ENCODE results near the gene MAST4. TPM values are rescaled to one million over a fixed set of nuclear protein-coding genes. Genes with fewer than 3 reads are reported as not detected.

MAST4 gene
- total and polyA plus RNA-seq, 2 of the 13 experiments (the other 11 are each of a cell fraction or from before 2014, with no cell fraction given), result 3.4 to 3.7 TPM

DNA sequence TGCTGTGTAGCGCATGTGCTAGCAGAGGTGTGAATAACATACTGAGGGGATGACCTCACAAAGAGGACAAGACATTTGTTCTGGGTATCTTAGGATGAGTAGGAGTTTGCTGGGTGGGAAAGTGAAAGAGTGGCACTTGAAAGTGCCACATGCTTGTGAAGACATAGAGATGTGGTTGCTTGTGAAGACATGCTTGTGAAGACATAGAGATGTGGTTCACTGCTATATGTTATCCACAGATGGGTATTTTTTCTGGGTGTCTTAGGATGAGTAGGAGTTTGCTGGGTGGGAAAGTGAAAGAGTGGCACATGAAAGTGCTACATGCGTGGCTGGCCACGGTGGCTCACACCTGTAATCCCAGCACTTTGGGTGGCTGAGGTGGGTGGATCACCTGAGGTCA is 63.6 kb downstream of the MAST4 start:
- H3K79me2 ChIP-seq (ENCODE audit: insufficient read depth, low read length), result no peaks in the 10 kb centered on the region
- POLR2A ChIA-PET, result no interaction called here
- H3K27me3 ChIP-seq (ENCODE audit: control insufficient read depth in 1 of 2, insufficient read depth in 2 of 2, low read length in 2 of 2), result no peaks in the 10 kb centered on the region
- no peaks in the 10 kb centered on the region for H3K9me3 ChIP-seq (ENCODE audit: low read length)
- H3K4me3 ChIP-seq (replicated peaks in 1 of 3; ENCODE audit: insufficient read depth in 1 of 3, low read depth in 2 of 3, low read length in 3 of 3), result no peak overlapping the region
- no peaks in the 10 kb centered on the region for H3K4me1 ChIP-seq (ENCODE audit: insufficient read depth, low read length)
- BruUV-seq (replicated peaks), result no TSS peak
- H2AFZ ChIP-seq (ENCODE audit: low read length), result no peak overlapping the region
- in situ Hi-C loops (cut with HindIII; ENCODE audit: extremely low pct_ligation_motif_present, low pct_unique_long_range_greater_than_20kb) (no loop called here), intact Hi-C loops (cut with micrococcal nuclease; ENCODE audit: unreplicated experiment) (no loop called here)
- ATAC-seq (no peak), DNase-seq (ENCODE audit: low spot score) (no peak), FAIRE-seq (no peak)
- WGBS (ENCODE audit: low lambda C conversion rate), result 63% methylated on average over 3 of the region's 3 CpGs
- CTCF ChIA-PET (ENCODE audit: low intra/inter-chr PET ratio, low total read pairs), result no interaction called here
- H3K36me3 ChIP-seq (replicated peaks in 1 of 2; ENCODE audit: control insufficient read depth in 1 of 2, insufficient read depth in 2 of 2, low read length in 2 of 2), result no peaks in the 10 kb centered on the region
- no peak overlapping the region for H3K4me2 ChIP-seq (ENCODE audit: low read depth, low read length)
- H3K27ac ChIP-seq (ENCODE audit: extremely low read length, insufficient read depth, low read length), result no peak overlapping the region
- no peak overlapping the region for H3K9ac ChIP-seq (ENCODE audit: insufficient read depth, low read depth, low read length)
- H4K20me1 ChIP-seq (ENCODE audit: insufficient read depth, low read length), result no peaks in the 10 kb centered on the region
- TF ChIP-seq ARID2 (CRISPR knock-in tag; IDR thresholded peaks at IDR 0.05; ENCODE audit: borderline replicate concordance) (no peak), ZNF441 (CRISPR knock-in tag; IDR thresholded peaks at IDR 0.05; ENCODE audit: borderline replicate concordance) (no peak), ZNF737 (CRISPR knock-in tag; IDR thresholded peaks at IDR 0.05; ENCODE audit: borderline replicate concordance) (no peak), ZSCAN12 (CRISPR knock-in tag; IDR thresholded peaks at IDR 0.05) (no peak), SRSF4 (IDR thresholded peaks at IDR 0.05; ENCODE audit: low read depth, low read length, poor library complexity, severe bottlenecking) (no peak), ZNF788 (CRISPR knock-in tag; IDR thresholded peaks at IDR 0.05; ENCODE audit: borderline replicate concordance) (no peak), IKZF4 (CRISPR knock-in tag; IDR thresholded peaks at IDR 0.05; ENCODE audit: borderline replicate concordance, low read depth, not compliant biosample characterization) (no peak), ZNF878 (CRISPR knock-in tag; IDR thresholded peaks at IDR 0.05) (no peak), FOXC1 (CRISPR knock-in tag; IDR thresholded peaks at IDR 0.05; ENCODE audit: borderline replicate concordance) (no peak), HOXA5 (CRISPR knock-in tag; IDR thresholded peaks at IDR 0.05) (no peak)
- TF ChIP-seq, protein P1, sequence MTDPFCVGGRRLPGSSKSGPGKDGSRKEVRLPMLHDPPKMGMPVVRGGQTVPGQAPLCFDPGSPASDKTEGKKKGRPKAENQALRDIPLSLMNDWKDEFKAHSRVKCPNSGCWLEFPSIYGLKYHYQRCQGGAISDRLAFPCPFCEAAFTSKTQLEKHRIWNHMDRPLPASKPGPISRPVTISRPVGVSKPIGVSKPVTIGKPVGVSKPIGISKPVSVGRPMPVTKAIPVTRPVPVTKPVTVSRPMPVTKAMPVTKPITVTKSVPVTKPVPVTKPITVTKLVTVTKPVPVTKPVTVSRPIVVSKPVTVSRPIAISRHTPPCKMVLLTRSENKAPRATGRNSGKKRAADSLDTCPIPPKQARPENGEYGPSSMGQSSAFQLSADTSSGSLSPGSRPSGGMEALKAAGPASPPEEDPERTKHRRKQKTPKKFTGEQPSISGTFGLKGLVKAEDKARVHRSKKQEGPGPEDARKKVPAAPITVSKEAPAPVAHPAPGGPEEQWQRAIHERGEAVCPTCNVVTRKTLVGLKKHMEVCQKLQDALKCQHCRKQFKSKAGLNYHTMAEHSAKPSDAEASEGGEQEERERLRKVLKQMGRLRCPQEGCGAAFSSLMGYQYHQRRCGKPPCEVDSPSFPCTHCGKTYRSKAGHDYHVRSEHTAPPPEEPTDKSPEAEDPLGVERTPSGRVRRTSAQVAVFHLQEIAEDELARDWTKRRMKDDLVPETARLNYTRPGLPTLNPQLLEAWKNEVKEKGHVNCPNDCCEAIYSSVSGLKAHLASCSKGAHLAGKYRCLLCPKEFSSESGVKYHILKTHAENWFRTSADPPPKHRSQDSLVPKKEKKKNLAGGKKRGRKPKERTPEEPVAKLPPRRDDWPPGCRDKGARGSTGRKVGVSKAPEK (CRISPR knock-in tag; IDR thresholded peaks at IDR 0.05; ENCODE audit: borderline replicate concordance), result no peak
- TF ChIP-seq, protein P2, sequence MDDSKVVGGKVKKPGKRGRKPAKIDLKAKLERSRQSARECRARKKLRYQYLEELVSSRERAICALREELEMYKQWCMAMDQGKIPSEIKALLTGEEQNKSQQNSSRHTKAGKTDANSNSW (CRISPR knock-in tag; IDR thresholded peaks at IDR 0.05; ENCODE audit: borderline replicate concordance), result no peak
- TF ChIP-seq, protein P3, sequence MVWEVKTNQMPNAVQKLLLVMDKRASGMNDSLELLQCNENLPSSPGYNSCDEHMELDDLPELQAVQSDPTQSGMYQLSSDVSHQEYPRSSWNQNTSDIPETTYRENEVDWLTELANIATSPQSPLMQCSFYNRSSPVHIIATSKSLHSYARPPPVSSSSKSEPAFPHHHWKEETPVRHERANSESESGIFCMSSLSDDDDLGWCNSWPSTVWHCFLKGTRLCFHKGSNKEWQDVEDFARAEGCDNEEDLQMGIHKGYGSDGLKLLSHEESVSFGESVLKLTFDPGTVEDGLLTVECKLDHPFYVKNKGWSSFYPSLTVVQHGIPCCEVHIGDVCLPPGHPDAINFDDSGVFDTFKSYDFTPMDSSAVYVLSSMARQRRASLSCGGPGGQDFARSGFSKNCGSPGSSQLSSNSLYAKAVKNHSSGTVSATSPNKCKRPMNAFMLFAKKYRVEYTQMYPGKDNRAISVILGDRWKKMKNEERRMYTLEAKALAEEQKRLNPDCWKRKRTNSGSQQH (CRISPR knock-in tag; IDR thresholded peaks at IDR 0.05; ENCODE audit: low read depth), result no peak
- TF ChIP-seq, protein P4, sequence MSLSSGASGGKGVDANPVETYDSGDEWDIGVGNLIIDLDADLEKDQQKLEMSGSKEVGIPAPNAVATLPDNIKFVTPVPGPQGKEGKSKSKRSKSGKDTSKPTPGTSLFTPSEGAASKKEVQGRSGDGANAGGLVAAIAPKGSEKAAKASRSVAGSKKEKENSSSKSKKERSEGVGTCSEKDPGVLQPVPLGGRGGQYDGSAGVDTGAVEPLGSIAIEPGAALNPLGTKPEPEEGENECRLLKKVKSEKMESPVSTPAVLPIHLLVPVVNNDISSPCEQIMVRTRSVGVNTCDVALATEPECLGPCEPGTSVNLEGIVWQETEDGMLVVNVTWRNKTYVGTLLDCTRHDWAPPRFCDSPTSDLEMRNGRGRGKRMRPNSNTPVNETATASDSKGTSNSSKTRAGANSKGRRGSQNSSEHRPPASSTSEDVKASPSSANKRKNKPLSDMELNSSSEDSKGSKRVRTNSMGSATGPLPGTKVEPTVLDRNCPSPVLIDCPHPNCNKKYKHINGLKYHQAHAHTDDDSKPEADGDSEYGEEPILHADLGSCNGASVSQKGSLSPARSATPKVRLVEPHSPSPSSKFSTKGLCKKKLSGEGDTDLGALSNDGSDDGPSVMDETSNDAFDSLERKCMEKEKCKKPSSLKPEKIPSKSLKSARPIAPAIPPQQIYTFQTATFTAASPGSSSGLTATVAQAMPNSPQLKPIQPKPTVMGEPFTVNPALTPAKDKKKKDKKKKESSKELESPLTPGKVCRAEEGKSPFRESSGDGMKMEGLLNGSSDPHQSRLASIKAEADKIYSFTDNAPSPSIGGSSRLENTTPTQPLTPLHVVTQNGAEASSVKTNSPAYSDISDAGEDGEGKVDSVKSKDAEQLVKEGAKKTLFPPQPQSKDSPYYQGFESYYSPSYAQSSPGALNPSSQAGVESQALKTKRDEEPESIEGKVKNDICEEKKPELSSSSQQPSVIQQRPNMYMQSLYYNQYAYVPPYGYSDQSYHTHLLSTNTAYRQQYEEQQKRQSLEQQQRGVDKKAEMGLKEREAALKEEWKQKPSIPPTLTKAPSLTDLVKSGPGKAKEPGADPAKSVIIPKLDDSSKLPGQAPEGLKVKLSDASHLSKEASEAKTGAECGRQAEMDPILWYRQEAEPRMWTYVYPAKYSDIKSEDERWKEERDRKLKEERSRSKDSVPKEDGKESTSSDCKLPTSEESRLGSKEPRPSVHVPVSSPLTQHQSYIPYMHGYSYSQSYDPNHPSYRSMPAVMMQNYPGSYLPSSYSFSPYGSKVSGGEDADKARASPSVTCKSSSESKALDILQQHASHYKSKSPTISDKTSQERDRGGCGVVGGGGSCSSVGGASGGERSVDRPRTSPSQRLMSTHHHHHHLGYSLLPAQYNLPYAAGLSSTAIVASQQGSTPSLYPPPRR (CRISPR knock-in tag; IDR thresholded peaks at IDR 0.05; ENCODE audit: borderline replicate concordance), result no peak

All from HepG2 (cell line).